ENCODE results near the gene SIGLEC7.

- TF ChIP-seq POLR2A (IDR thresholded peaks at IDR 0.05) = no peak
- TF ChIP-seq, protein P1, sequence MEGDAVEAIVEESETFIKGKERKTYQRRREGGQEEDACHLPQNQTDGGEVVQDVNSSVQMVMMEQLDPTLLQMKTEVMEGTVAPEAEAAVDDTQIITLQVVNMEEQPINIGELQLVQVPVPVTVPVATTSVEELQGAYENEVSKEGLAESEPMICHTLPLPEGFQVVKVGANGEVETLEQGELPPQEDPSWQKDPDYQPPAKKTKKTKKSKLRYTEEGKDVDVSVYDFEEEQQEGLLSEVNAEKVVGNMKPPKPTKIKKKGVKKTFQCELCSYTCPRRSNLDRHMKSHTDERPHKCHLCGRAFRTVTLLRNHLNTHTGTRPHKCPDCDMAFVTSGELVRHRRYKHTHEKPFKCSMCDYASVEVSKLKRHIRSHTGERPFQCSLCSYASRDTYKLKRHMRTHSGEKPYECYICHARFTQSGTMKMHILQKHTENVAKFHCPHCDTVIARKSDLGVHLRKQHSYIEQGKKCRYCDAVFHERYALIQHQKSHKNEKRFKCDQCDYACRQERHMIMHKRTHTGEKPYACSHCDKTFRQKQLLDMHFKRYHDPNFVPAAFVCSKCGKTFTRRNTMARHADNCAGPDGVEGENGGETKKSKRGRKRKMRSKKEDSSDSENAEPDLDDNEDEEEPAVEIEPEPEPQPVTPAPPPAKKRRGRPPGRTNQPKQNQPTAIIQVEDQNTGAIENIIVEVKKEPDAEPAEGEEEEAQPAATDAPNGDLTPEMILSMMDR (IDR thresholded peaks at IDR 0.05 in 8 of 11, conservative IDR thresholded peaks at IDR 0.05 in 3 of 11) = no peak
- TF ChIP-seq POLR2AphosphoS5 (IDR thresholded peaks at IDR 0.05) = no peak
Measured at GRCh38 chr19:51161266-51161665, 19.2 kb downstream of the SIGLEC7 start.

Data from spleen (tissue), 7 donors.